ENCODE measurements around the gene STK10. TPM values are rescaled to one million over a fixed set of nuclear protein-coding genes. Genes with fewer than 3 reads are reported as not detected.

Gene STK10
- total and polyA plus RNA-seq, 2 donors from 2014 or later = 7.2 to 42.8 TPM

GRCh38 chr5:172178991-172179989 lies 8.7 kb downstream of the STK10 start:
- H3K36me3 ChIP-seq (ENCODE audit: control insufficient read depth in 2 of 3, insufficient read depth in 3 of 3, low read length in 3 of 3) = no peaks in the 10 kb centered on the region
- H3K4me3 ChIP-seq (ENCODE audit: low read length in 3 of 3) = peak overlapping the region in 2 of 3 donors; percentile 24 to 33
- H3K27me3 ChIP-seq (ENCODE audit: control insufficient read depth, insufficient read depth, low read length) = no peaks in the 10 kb centered on the region
- DNase-seq (peak in 3 of 5 donors; percentile 52 to 87 (median 69)), FAIRE-seq (no peak)
- intact Hi-C loops (cut with DNase I) = no loop called here
- H3K9me3 ChIP-seq (ENCODE audit: control insufficient read depth in 2 of 3, insufficient read depth in 1 of 3, low read length in 3 of 3) = no peaks in the 10 kb centered on the region
- H3K27ac ChIP-seq (ENCODE audit: low read depth in 2 of 2, low read length in 2 of 2) = peak overlapping the region; percentile 29 to 47
- no peak overlapping the region for H3K9ac ChIP-seq (ENCODE audit: low read length in 3 of 3)
- TF ChIP-seq CTCF (IDR thresholded peaks at IDR 0.05; ENCODE audit: borderline replicate concordance, extremely low read depth, insufficient read depth) = no peak
- peaks cover 0 to 15% (median 6%) of the 10 kb centered on the region in 3 donors for H3K4me1 ChIP-seq (ENCODE audit: control insufficient read depth in 2 of 3, insufficient read depth in 2 of 3, low read depth in 1 of 3, low read length in 3 of 3)

- DNase-seq (peak in 2 of 5 donors; percentile 26 to 29), FAIRE-seq (no peak)
- Histone ChIP-seq H3K4me3 (ENCODE audit: low read length in 3 of 3) (no peak overlapping the region), H3K4me1 (ENCODE audit: control insufficient read depth in 2 of 3, insufficient read depth in 2 of 3, low read depth in 1 of 3, low read length in 3 of 3) (peaks cover 0 to 17% (median 6%) of the 10 kb centered on the region in 3 donors), H3K27ac (ENCODE audit: low read depth in 2 of 2, low read length in 2 of 2) (peak overlapping the region in 1 of 2 donors; percentile 16), H3K36me3 (ENCODE audit: control insufficient read depth in 2 of 3, insufficient read depth in 3 of 3, low read length in 3 of 3) (no peaks in the 10 kb centered on the region), H3K27me3 (ENCODE audit: control insufficient read depth, insufficient read depth, low read length) (no peaks in the 10 kb centered on the region), H3K9ac (ENCODE audit: low read length in 3 of 3) (no peak overlapping the region), H3K9me3 (ENCODE audit: control insufficient read depth in 2 of 3, insufficient read depth in 1 of 3, low read length in 3 of 3) (no peaks in the 10 kb centered on the region)
- no peak for TF ChIP-seq CTCF (IDR thresholded peaks at IDR 0.05; ENCODE audit: borderline replicate concordance, extremely low read depth, insufficient read depth)
- intact Hi-C loops (cut with DNase I) = no loop called here
Measured at GRCh38 chr5:172178301-172178987, 9.6 kb downstream of the STK10 start.

GRCh38 chr5:172177176-172177575 lies 10.8 kb downstream of the STK10 start:
- no peak for TF ChIP-seq CTCF (IDR thresholded peaks at IDR 0.05; ENCODE audit: borderline replicate concordance, extremely low read depth, insufficient read depth)
- no peak overlapping the region for H3K4me3 ChIP-seq (ENCODE audit: low read length in 3 of 3)
- no peak overlapping the region for H3K27ac ChIP-seq (ENCODE audit: low read depth in 2 of 2, low read length in 2 of 2)
- intact Hi-C loops (cut with DNase I) = no loop called here
- peaks cover 0 to 17% (median 6%) of the 10 kb centered on the region in 3 donors for H3K4me1 ChIP-seq (ENCODE audit: control insufficient read depth in 2 of 3, insufficient read depth in 2 of 3, low read depth in 1 of 3, low read length in 3 of 3)
- H3K27me3 ChIP-seq (ENCODE audit: control insufficient read depth, insufficient read depth, low read length) = no peaks in the 10 kb centered on the region
- no peak for DNase-seq
- no peak overlapping the region for H3K9ac ChIP-seq (ENCODE audit: low read length in 3 of 3)
- no peaks in the 10 kb centered on the region for H3K9me3 ChIP-seq (ENCODE audit: control insufficient read depth in 2 of 3, insufficient read depth in 1 of 3, low read length in 3 of 3)
- FAIRE-seq = no peak
- no peaks in the 10 kb centered on the region for H3K36me3 ChIP-seq (ENCODE audit: control insufficient read depth in 2 of 3, insufficient read depth in 3 of 3, low read length in 3 of 3)
